ENCODE data around the gene MPP2. TPM values are rescaled to one million over a fixed set of nuclear protein-coding genes. Genes with fewer than 3 reads are reported as not detected.

The MPP2 gene
- total and polyA plus RNA-seq, 9 of the 15 experiments (the other 6 are each of a cell fraction or from before 2014, with no cell fraction given), result 0.04 to 1.0 (median 0.24) TPM

GRCh38 chr17:43846221-43846712 lies 61.1 kb downstream of the MPP2 start (continued):
- TF ChIP-seq MXI1 (IDR thresholded peaks at IDR 0.05; ENCODE audit: low read depth, low read length) (no peak), RCOR1 (IDR thresholded peaks at IDR 0.05; ENCODE audit: borderline replicate concordance in 1 of 2, low read depth in 2 of 2, low read length in 2 of 2) (peak in 1 of 2 experiments; percentile 62; a peak in 1 of 4 replicates), REST (IDR thresholded peaks at IDR 0.05; ENCODE audit: borderline replicate concordance) (peak; percentile 67; the same call in 1 of the 2 replicates), REST (CRISPR knock-in tag; IDR thresholded peaks at IDR 0.05; ENCODE audit: low read depth) (no peak), ETV1 (tag; conservative IDR thresholded peaks at IDR 0.05; ENCODE audit: low read depth) (no peak)

Measured in K562 (cell line).